H1 (cell line): ENCODE results near the gene ADARB2. TPM values are rescaled to one million over a fixed set of nuclear protein-coding genes. Genes with fewer than 3 reads are reported as not detected.
"Not testable (repeated sequence)": the region's sequence is repeated elsewhere in the genome, so short reads cannot be mapped to it uniquely, and the experiment has no call there.

Experiments used
- CTCF ChIA-PET: fragments of 300-600 bp; sonication (Branson Sonifier 250); formaldehyde crosslinking; loops from one replicate; lab custom pipeline; 2021; ENCODE audit not compliant: partially characterized antibody; lab: Charles Lee
- POLR2A ChIA-PET: fragments of 300-600 bp; sonication (Branson Sonifier 250); formaldehyde crosslinking; loops from one replicate; lab custom pipeline; 2021; ENCODE audit warnings: inconsistent platforms; ENCODE audit not compliant: partially characterized antibody; lab: Charles Lee
- DNase-seq, 2 experiments: peaks; one replicate each; pipeline versions ENCODE4 v3.0.0 to v3.0.0-alpha.2; 2010 to 2022; ENCODE audit warnings: low spot score in 2 of 2, low read depth in 1 of 2, mixed read lengths in 1 of 2
- FAIRE-seq: peaks from 2 replicates; lab custom pipeline; 2011; peaks lifted over from hg19 to GRCh38; lab: Jason Lieb, UNC
- H2AFZ ChIP-seq: 2 replicates; pipeline ENCODE4 v1.8.1; 2012; ENCODE audit warnings: low read length, inconsistent platforms
- H2AK5ac ChIP-seq: 2 replicates; pipeline ENCODE4 v1.6.1; 2013; ENCODE audit warnings: low read depth, low read length
- H2BK120ac ChIP-seq: replicated peaks from 2 replicates; pipeline ENCODE3; 2013; ENCODE audit warnings: low read depth, low read length, inconsistent platforms
- H2BK12ac ChIP-seq: 2 replicates; pipeline ENCODE4 v1.6.1; 2013; ENCODE audit warnings: low read depth, low read length
- H2BK15ac ChIP-seq: 2 replicates; pipeline ENCODE4 v1.6.1; 2013; ENCODE audit warnings: low read length
- H2BK20ac ChIP-seq: 2 replicates; pipeline ENCODE4 v1.6.1; 2013; ENCODE audit warnings: low read length
- H2BK5ac ChIP-seq: 2 replicates; pipeline ENCODE4 v1.6.1; 2013; ENCODE audit warnings: low read depth, low read length
- H3K14ac ChIP-seq: 2 replicates; pipeline ENCODE4 v1.6.1; 2013; ENCODE audit warnings: inconsistent platforms; ENCODE audit not compliant: insufficient read length
- H3K18ac ChIP-seq: 2 replicates; pipeline ENCODE4 v1.6.1; 2013; ENCODE audit warnings: low read length; ENCODE audit errors: extremely low read depth
- H3K23ac ChIP-seq: 2 replicates; pipeline ENCODE4 v1.6.1; 2013; ENCODE audit warnings: inconsistent platforms; ENCODE audit not compliant: insufficient read length
- H3K23me2 ChIP-seq: 2 replicates; pipeline ENCODE4 v1.6.1; 2013; ENCODE audit warnings: low read depth, low read length
- H3K27ac ChIP-seq: 2 replicates; pipeline ENCODE4 v1.6.1; 2011; ENCODE audit warnings: low read depth, low read length, inconsistent platforms
- H3K27me3 ChIP-seq, 4 experiments: replicated peaks in 1 of 4; 1 replicate in 1 of 4; 2 replicates in 3 of 4; pipeline versions ENCODE4 v1.6.1 to v1.8.1; 2011 to 2013; ENCODE audit warnings: low read length in 3 of 4, mild to moderate bottlenecking in 3 of 4, inconsistent platforms in 2 of 4, mixed read lengths in 2 of 4, moderate library complexity in 1 of 4; ENCODE audit not compliant: control insufficient read depth in 3 of 4, insufficient read depth in 3 of 4; ENCODE audit errors: extremely low read depth in 1 of 4
- H3K36me3 ChIP-seq, 4 experiments: 2 replicates each; pipeline versions ENCODE4 v1.6.1 to v1.8.1; 2011 to 2013; ENCODE audit warnings: mild to moderate bottlenecking in 4 of 4, low read length in 3 of 4, moderate library complexity in 2 of 4, control low read depth in 1 of 4, inconsistent platforms in 1 of 4; ENCODE audit not compliant: insufficient read depth in 4 of 4, control insufficient read depth in 2 of 4
- H3K4ac ChIP-seq: replicated peaks from 2 replicates; pipeline ENCODE3; 2013; ENCODE audit warnings: low read length, low read depth, mixed read lengths, inconsistent platforms; ENCODE audit not compliant: insufficient read length
- H3K4me1 ChIP-seq, 4 experiments: replicated peaks in 1 of 4; 1 replicate in 1 of 4; 2 replicates in 3 of 4; pipeline versions ENCODE4 v1.6.1 to v1.8.1; 2011 to 2013; ENCODE audit warnings: low read length in 3 of 4, inconsistent platforms in 2 of 4, mixed read lengths in 1 of 4; ENCODE audit not compliant: insufficient read depth in 4 of 4, control insufficient read depth in 3 of 4
- H3K4me2 ChIP-seq, 2 experiments: 2 replicates each; pipeline versions ENCODE4 v1.6.1 to v1.8.1; 2011 to 2013; ENCODE audit warnings: low read depth in 2 of 2, low read length in 2 of 2, control low read depth in 1 of 2, inconsistent platforms in 1 of 2, mild to moderate bottlenecking in 1 of 2; ENCODE audit not compliant: insufficient read depth in 1 of 2
- H3K4me3 ChIP-seq, 4 experiments: fragments of 200-600, 300-600 bp in 1 of 4; sonication (generic), shearing (Covaris generic), sonication (Bioruptor Twin) in 1 of 4; 2 replicates each; pipeline versions ENCODE4 v1.5.1 to v1.8.1; 2011 to 2016; ENCODE audit warnings: low read length in 4 of 4, low read depth in 3 of 4, control low read depth in 2 of 4, inconsistent platforms in 2 of 4, mild to moderate bottlenecking in 2 of 4, mixed read lengths in 1 of 4, moderate library complexity in 1 of 4; ENCODE audit not compliant: insufficient read depth in 2 of 4; ENCODE audit errors: extremely low read depth in 1 of 4
- H3K56ac ChIP-seq: replicated peaks from 2 replicates; pipeline ENCODE3; 2013; ENCODE audit warnings: low read depth, mild to moderate bottlenecking, mixed read lengths, low read length, inconsistent platforms; ENCODE audit not compliant: insufficient read length
- H3K79me1 ChIP-seq: 2 replicates; pipeline ENCODE4 v1.6.1; 2013; ENCODE audit warnings: low read depth, low read length, control low read depth
- H3K79me2 ChIP-seq, 2 experiments: 2 replicates each; pipeline versions ENCODE4 v1.6.1 to v1.8.1; 2012 to 2013; ENCODE audit warnings: low read length in 2 of 2, mild to moderate bottlenecking in 2 of 2, inconsistent platforms in 1 of 2; ENCODE audit not compliant: insufficient read depth in 2 of 2, control insufficient read depth in 1 of 2
- H3K9ac ChIP-seq, 4 experiments: replicated peaks in 1 of 4; 1 replicate in 1 of 4; 2 replicates in 3 of 4; pipeline versions ENCODE4 v1.6.1 to v1.8.1; 2011 to 2013; ENCODE audit warnings: low read depth in 3 of 4, low read length in 3 of 4, control low read depth in 2 of 4, mild to moderate bottlenecking in 2 of 4, moderate library complexity in 2 of 4, inconsistent platforms in 1 of 4; ENCODE audit errors: extremely low read depth in 1 of 4
- H3K9me3 ChIP-seq, 2 experiments: 2 replicates each; pipeline versions ENCODE4 v1.6.1 to v1.8.1; 2012 to 2013; ENCODE audit warnings: mild to moderate bottlenecking in 2 of 2, moderate library complexity in 2 of 2, control low read depth in 1 of 2, inconsistent platforms in 1 of 2, low read depth in 1 of 2, low read length in 1 of 2, mixed read lengths in 1 of 2; ENCODE audit not compliant: insufficient read depth in 2 of 2
- H4K20me1 ChIP-seq, 2 experiments: replicated peaks in 1 of 2; 2 replicates each; pipeline versions ENCODE3 to v1.8.1; 2011 to 2013; ENCODE audit warnings: inconsistent platforms in 2 of 2, low read length in 2 of 2, mild to moderate bottlenecking in 1 of 2; ENCODE audit not compliant: insufficient read depth in 2 of 2, control insufficient read depth in 1 of 2
- H4K5ac ChIP-seq: 2 replicates; pipeline ENCODE4 v1.6.1; 2013; ENCODE audit warnings: low read length, low read depth, mixed read lengths, inconsistent platforms; ENCODE audit not compliant: insufficient read length
- H4K8ac ChIP-seq: 2 replicates; pipeline ENCODE4 v1.8.0; 2013; ENCODE audit warnings: mild to moderate bottlenecking, moderate library complexity, low read length, inconsistent platforms; ENCODE audit not compliant: insufficient read depth; ENCODE audit errors: extremely low read depth
- H4K91ac ChIP-seq: replicated peaks from 2 replicates; pipeline ENCODE3; 2013; ENCODE audit warnings: low read length, mixed read lengths, inconsistent platforms; ENCODE audit not compliant: insufficient read length
- CBX8 ChIP-seq: fragments of 300-800, 300-1000 bp; sonication (generic); IDR thresholded peaks from 2 replicates; pipeline ENCODE4 v1.7.1; 2016; ENCODE audit warnings: low read depth, low read length, borderline replicate concordance
- KDM4A ChIP-seq: IDR thresholded peaks from one replicate; pipeline ENCODE4 v1.7.1; 2012; ENCODE audit warnings: low read depth, mild to moderate bottlenecking, moderate library complexity, low read length, inconsistent platforms; ENCODE audit not compliant: severe bottlenecking
- KDM5A ChIP-seq: fragments of 200-600 bp; IDR thresholded peaks from 2 replicates; pipeline ENCODE4 v1.7.1; 2012; ENCODE audit warnings: mild to moderate bottlenecking, low read length, inconsistent platforms, mixed read lengths
- NRF1 ChIP-seq: IDR thresholded peaks from 2 replicates; pipeline ENCODE4 v1.6.1; 2011; ENCODE audit warnings: mild to moderate bottlenecking, low read depth, low read length, improper control_type of control experiment
- RXRA ChIP-seq: IDR thresholded peaks from 2 replicates; pipeline ENCODE4 v1.6.1; 2011; ENCODE audit warnings: low read depth, mild to moderate bottlenecking, low read length, moderate library complexity; ENCODE audit not compliant: insufficient read depth
- TBP ChIP-seq: IDR thresholded peaks from 2 replicates; pipeline ENCODE4 v1.6.1; 2011; ENCODE audit warnings: low read depth, low read length, improper control_type of control experiment
- WGBS, 2 experiments: shearing (Covaris generic) in 1 of 2; methylation state at CpG; one replicate each; pipeline versions ENCODE4 v1.1.6 to v1.1.7; 2013 to 2015; ENCODE audit warnings: low lambda C conversion rate in 2 of 2, mixed read lengths in 2 of 2, inconsistent platforms in 1 of 2, low coverage in 1 of 2, missing lambda C conversion rate in 1 of 2; ENCODE audit not compliant: insufficient replicate concordance in 2 of 2, insufficient coverage in 1 of 2, insufficient read length in 1 of 2; ENCODE audit errors: extremely low coverage in 1 of 2, missing lambda C conversion rate in 1 of 2; 5-methylcytosine and 5-hydroxymethylcytosine counted together
- polyA plus RNA-seq, 7 experiments: library from polyadenylated mRNA; depleted of rRNA in 3 of 7; stranded (reverse) in 5 of 7; unstranded in 2 of 7; fragments of >200 nt in 5 of 7; fragments of 200-250 nt in 2 of 7; gene quantifications; 1 replicate in 5 of 7; 2 replicates in 1 of 7; 4 replicates in 1 of 7; pipeline versions ENCODE4 v1.2.1 to v1.2.3, GENCODE V29; 2011 to 2013; ENCODE audit warnings: missing spikeins in 2 of 7, mixed read lengths in 2 of 7
- total RNA-seq: library from RNA; stranded (reverse); fragmentation: NEBNext Ultra II Directional; extraction: Animal tissue kit (Norgen Biotek cat#: 25700); gene quantifications from 2 replicates; pipeline ENCODE4 v1.2.1, GENCODE V29; 2021
- TF ChIP-seq, protein P1 (sequence below), 3 experiments: IDR thresholded peaks; 1 replicate in 2 of 3; 2 replicates in 1 of 3; pipeline versions ENCODE4 v1.5.1 to v1.6.1; 2011; ENCODE audit warnings: low read length in 3 of 3, mild to moderate bottlenecking in 3 of 3, inconsistent platforms in 2 of 3, low read depth in 1 of 3, moderate library complexity in 1 of 3; ENCODE audit not compliant: insufficient read depth in 1 of 3; ENCODE audit errors: control extremely low read depth in 1 of 3

The ADARB2 gene
- total and polyA plus RNA-seq, 2 of the 8 experiments (the other 6 are each of a cell fraction or from before 2014, with no cell fraction given): 2.2 to 2.8 TPM

DNA sequence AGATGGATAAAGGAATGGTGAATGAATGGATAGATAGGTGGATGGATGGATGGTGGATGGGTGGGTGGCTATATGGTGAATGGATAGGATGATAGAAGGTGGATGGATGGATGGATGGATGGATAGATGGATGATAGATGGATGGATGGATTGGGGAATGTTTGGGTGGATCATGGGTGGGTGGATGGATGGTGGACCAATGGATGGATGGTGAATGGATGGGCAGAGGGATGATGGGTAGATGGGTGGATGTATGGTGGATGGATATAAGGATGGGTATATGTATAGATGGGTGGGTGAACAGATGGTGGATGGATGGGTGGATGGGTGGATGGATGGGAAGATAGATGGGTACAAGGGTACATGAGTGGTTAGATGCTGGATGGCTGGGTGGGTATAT is 322.4 kb downstream of the ADARB2 start (continued):
- TF ChIP-seq, protein P1, sequence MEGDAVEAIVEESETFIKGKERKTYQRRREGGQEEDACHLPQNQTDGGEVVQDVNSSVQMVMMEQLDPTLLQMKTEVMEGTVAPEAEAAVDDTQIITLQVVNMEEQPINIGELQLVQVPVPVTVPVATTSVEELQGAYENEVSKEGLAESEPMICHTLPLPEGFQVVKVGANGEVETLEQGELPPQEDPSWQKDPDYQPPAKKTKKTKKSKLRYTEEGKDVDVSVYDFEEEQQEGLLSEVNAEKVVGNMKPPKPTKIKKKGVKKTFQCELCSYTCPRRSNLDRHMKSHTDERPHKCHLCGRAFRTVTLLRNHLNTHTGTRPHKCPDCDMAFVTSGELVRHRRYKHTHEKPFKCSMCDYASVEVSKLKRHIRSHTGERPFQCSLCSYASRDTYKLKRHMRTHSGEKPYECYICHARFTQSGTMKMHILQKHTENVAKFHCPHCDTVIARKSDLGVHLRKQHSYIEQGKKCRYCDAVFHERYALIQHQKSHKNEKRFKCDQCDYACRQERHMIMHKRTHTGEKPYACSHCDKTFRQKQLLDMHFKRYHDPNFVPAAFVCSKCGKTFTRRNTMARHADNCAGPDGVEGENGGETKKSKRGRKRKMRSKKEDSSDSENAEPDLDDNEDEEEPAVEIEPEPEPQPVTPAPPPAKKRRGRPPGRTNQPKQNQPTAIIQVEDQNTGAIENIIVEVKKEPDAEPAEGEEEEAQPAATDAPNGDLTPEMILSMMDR (IDR thresholded peaks at IDR 0.05; ENCODE audit: control extremely low read depth in 1 of 3, insufficient read depth in 1 of 3, low read depth in 1 of 3, low read length in 3 of 3): no peak
- TF ChIP-seq TBP (no peak), NRF1 (no peak), KDM4A (no peak), RXRA (no peak), CBX8 (no peak), KDM5A (no peak)

DNA sequence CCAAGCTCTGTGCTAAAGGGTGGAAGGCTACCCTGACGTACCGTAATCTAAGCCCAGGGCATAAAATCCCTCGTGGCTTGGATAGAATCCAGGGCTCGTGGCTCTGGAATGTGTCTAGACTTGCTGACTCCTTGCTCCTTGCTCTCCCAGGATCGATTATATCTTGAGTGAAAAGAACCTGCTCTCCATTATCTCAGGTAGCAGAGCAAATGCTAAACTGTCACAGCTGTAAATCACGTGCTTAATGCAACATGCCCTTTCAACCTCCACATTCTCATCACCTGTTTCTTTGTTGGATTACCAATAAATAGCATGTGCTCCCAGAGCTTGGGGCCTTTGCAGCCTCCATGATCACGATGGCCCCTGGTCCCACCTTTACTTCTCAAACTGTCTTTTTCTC is 323.0 kb downstream of the ADARB2 start:
- H2BK15ac ChIP-seq, H2BK12ac ChIP-seq, H4K8ac ChIP-seq, H3K4ac ChIP-seq, H2BK5ac ChIP-seq, H4K91ac ChIP-seq, H2AK5ac ChIP-seq, H3K4me2 ChIP-seq, POLR2A ChIA-PET, H3K18ac ChIP-seq, H3K23me2 ChIP-seq, H3K79me1 ChIP-seq, H4K20me1 ChIP-seq, H4K5ac ChIP-seq, DNase-seq, H3K79me2 ChIP-seq, H3K4me1 ChIP-seq, H2BK120ac ChIP-seq, H3K56ac ChIP-seq, H2AFZ ChIP-seq, H3K27me3 ChIP-seq, H3K4me3 ChIP-seq, H3K14ac ChIP-seq, H3K9ac ChIP-seq, H3K36me3 ChIP-seq, H3K9me3 ChIP-seq, H3K27ac ChIP-seq, H3K23ac ChIP-seq, H2BK20ac ChIP-seq: not testable (repeated sequence)
- CTCF ChIA-PET: interaction anchor here (3.5 kb wide), 1 partner anchor 11 kb away, joined by 23 read pairs; no protein-coding TSS in a partner anchor
- peak; percentile 13 for FAIRE-seq
- WGBS, 2 experiments: 94% methylated on average over 7 of the region's 7 CpGs; no CpG with 5 or more reads in 1 of the 2 experiments
